ENCODE data around the gene DNAJC28. TPM values are rescaled to one million over a fixed set of nuclear protein-coding genes. Genes with fewer than 3 reads are reported as not detected.

Gene DNAJC28
- total and polyA plus RNA-seq, 2 experiments from 2014 or later: 5.0 to 6.6 TPM

DNA sequence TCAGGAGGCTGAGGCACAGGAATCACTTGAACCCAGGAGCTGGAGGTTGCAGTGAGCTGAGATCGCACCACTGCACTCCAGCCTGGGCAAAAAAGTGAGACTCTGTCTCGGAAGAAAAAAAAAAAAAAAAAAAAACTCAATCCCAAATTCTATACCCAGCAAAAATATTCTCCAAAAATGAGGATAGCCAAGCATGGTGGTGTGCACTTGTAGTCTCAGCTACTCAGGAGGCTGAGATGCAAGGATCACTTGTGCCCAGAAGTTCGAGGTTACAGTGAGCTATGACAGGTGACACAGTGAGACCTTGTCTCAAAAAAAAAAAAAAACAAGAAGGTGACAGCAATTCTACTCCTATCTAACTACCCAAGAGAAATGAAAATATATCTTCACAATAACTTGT lies 18.2 kb downstream of the DNAJC28 start:
- no peaks in the 10 kb centered on the region for H3K36me3 ChIP-seq (ENCODE audit: insufficient read depth)
- H3K27me3 Mint-ChIP-seq (ENCODE audit: insufficient read depth, low read depth, poor library complexity): peaks cover 4% of the 10 kb centered on the region

More for the DNA sequence above, 18.2 kb downstream of the DNAJC28 start:
- TF ChIP-seq, protein P1, sequence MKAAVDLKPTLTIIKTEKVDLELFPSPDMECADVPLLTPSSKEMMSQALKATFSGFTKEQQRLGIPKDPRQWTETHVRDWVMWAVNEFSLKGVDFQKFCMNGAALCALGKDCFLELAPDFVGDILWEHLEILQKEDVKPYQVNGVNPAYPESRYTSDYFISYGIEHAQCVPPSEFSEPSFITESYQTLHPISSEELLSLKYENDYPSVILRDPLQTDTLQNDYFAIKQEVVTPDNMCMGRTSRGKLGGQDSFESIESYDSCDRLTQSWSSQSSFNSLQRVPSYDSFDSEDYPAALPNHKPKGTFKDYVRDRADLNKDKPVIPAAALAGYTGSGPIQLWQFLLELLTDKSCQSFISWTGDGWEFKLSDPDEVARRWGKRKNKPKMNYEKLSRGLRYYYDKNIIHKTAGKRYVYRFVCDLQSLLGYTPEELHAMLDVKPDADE (IDR thresholded peaks at IDR 0.05): no peak
- TF ChIP-seq, protein P2, sequence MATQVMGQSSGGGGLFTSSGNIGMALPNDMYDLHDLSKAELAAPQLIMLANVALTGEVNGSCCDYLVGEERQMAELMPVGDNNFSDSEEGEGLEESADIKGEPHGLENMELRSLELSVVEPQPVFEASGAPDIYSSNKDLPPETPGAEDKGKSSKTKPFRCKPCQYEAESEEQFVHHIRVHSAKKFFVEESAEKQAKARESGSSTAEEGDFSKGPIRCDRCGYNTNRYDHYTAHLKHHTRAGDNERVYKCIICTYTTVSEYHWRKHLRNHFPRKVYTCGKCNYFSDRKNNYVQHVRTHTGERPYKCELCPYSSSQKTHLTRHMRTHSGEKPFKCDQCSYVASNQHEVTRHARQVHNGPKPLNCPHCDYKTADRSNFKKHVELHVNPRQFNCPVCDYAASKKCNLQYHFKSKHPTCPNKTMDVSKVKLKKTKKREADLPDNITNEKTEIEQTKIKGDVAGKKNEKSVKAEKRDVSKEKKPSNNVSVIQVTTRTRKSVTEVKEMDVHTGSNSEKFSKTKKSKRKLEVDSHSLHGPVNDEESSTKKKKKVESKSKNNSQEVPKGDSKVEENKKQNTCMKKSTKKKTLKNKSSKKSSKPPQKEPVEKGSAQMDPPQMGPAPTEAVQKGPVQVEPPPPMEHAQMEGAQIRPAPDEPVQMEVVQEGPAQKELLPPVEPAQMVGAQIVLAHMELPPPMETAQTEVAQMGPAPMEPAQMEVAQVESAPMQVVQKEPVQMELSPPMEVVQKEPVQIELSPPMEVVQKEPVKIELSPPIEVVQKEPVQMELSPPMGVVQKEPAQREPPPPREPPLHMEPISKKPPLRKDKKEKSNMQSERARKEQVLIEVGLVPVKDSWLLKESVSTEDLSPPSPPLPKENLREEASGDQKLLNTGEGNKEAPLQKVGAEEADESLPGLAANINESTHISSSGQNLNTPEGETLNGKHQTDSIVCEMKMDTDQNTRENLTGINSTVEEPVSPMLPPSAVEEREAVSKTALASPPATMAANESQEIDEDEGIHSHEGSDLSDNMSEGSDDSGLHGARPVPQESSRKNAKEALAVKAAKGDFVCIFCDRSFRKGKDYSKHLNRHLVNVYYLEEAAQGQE (IDR thresholded peaks at IDR 0.05; ENCODE audit: unreplicated experiment): no peak
- TF ChIP-seq, protein P3, sequence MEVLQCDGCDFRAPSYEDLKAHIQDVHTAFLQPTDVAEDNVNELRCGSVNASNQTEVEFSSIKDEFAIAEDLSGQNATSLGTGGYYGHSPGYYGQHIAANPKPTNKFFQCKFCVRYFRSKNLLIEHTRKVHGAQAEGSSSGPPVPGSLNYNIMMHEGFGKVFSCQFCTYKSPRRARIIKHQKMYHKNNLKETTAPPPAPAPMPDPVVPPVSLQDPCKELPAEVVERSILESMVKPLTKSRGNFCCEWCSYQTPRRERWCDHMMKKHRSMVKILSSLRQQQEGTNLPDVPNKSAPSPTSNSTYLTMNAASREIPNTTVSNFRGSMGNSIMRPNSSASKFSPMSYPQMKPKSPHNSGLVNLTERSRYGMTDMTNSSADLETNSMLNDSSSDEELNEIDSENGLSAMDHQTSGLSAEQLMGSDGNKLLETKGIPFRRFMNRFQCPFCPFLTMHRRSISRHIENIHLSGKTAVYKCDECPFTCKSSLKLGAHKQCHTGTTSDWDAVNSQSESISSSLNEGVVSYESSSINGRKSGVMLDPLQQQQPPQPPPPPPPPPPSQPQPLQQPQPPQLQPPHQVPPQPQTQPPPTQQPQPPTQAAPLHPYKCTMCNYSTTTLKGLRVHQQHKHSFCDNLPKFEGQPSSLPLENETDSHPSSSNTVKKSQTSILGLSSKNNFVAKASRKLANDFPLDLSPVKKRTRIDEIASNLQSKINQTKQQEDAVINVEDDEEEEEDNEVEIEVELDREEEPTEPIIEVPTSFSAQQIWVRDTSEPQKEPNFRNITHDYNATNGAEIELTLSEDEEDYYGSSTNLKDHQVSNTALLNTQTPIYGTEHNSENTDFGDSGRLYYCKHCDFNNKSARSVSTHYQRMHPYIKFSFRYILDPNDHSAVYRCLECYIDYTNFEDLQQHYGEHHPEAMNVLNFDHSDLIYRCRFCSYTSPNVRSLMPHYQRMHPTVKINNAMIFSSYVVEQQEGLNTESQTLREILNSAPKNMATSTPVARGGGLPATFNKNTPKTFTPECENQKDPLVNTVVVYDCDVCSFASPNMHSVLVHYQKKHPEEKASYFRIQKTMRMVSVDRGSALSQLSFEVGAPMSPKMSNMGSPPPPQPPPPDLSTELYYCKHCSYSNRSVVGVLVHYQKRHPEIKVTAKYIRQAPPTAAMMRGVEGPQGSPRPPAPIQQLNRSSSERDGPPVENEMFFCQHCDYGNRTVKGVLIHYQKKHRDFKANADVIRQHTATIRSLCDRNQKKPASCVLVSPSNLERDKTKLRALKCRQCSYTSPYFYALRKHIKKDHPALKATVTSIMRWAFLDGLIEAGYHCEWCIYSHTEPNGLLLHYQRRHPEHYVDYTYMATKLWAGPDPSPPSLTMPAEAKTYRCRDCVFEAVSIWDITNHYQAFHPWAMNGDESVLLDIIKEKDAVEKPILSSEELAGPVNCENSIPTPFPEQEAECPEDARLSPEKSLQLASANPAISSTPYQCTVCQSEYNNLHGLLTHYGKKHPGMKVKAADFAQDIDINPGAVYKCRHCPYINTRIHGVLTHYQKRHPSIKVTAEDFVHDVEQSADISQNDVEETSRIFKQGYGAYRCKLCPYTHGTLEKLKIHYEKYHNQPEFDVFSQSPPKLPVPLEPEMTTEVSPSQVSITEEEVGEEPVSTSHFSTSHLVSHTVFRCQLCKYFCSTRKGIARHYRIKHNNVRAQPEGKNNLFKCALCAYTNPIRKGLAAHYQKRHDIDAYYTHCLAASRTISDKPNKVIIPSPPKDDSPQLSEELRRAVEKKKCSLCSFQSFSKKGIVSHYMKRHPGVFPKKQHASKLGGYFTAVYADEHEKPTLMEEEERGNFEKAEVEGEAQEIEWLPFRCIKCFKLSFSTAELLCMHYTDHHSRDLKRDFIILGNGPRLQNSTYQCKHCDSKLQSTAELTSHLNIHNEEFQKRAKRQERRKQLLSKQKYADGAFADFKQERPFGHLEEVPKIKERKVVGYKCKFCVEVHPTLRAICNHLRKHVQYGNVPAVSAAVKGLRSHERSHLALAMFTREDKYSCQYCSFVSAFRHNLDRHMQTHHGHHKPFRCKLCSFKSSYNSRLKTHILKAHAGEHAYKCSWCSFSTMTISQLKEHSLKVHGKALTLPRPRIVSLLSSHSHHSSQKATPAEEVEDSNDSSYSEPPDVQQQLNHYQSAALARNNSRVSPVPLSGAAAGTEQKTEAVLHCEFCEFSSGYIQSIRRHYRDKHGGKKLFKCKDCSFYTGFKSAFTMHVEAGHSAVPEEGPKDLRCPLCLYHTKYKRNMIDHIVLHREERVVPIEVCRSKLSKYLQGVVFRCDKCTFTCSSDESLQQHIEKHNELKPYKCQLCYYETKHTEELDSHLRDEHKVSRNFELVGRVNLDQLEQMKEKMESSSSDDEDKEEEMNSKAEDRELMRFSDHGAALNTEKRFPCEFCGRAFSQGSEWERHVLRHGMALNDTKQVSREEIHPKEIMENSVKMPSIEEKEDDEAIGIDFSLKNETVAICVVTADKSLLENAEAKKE (CRISPR knock-in tag; IDR thresholded peaks at IDR 0.05): no peak
- TF ChIP-seq, protein P4, sequence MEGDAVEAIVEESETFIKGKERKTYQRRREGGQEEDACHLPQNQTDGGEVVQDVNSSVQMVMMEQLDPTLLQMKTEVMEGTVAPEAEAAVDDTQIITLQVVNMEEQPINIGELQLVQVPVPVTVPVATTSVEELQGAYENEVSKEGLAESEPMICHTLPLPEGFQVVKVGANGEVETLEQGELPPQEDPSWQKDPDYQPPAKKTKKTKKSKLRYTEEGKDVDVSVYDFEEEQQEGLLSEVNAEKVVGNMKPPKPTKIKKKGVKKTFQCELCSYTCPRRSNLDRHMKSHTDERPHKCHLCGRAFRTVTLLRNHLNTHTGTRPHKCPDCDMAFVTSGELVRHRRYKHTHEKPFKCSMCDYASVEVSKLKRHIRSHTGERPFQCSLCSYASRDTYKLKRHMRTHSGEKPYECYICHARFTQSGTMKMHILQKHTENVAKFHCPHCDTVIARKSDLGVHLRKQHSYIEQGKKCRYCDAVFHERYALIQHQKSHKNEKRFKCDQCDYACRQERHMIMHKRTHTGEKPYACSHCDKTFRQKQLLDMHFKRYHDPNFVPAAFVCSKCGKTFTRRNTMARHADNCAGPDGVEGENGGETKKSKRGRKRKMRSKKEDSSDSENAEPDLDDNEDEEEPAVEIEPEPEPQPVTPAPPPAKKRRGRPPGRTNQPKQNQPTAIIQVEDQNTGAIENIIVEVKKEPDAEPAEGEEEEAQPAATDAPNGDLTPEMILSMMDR (conservative IDR thresholded peaks at IDR 0.05; ENCODE audit: low read depth in 2 of 2): no peak
- no peak for TF ChIP-seq STAT1 (IDR thresholded peaks at IDR 0.05; ENCODE audit: unreplicated experiment)
- TF ChIP-seq EZH2phosphoT487 (IDR thresholded peaks at IDR 0.05; ENCODE audit: unreplicated experiment): no peak
- no peak for TF ChIP-seq JUNB (IDR thresholded peaks at IDR 0.05; ENCODE audit: unreplicated experiment)
- TF ChIP-seq CREB1 (CRISPR knock-in tag; IDR thresholded peaks at IDR 0.05; ENCODE audit: low read depth): no peak
- TF ChIP-seq POLR2AphosphoS5 (IDR thresholded peaks at IDR 0.05; ENCODE audit: low read depth): no peak
- no peak for TF ChIP-seq ZNF114 (CRISPR knock-in tag; IDR thresholded peaks at IDR 0.05)
- no peak for TF ChIP-seq NANOG (IDR thresholded peaks at IDR 0.05; ENCODE audit: borderline replicate concordance)
- no peak for TF ChIP-seq EZH2 (IDR thresholded peaks at IDR 0.05; ENCODE audit: low read depth, unreplicated experiment)
- TF ChIP-seq ZNF331 (CRISPR knock-in tag; IDR thresholded peaks at IDR 0.05; ENCODE audit: low read depth): no peak
- no peak overlapping the region for H3K4me2 ChIP-seq
- H3K4me1 ChIP-seq (ENCODE audit: insufficient read depth): peaks cover 3% of the 10 kb centered on the region; the same call in 1 of the 2 replicates
- ATAC-seq: no peak
- Mint-ChIP-seq H3K4me3 (no peak overlapping the region), H3K9me3 (no peaks in the 10 kb centered on the region), H3K27ac (no peak overlapping the region), H3K36me3 (ENCODE audit: low read depth) (no peaks in the 10 kb centered on the region; the same call in 2 of the 3 replicates), H3K4me1 (peaks cover 2% of the 10 kb centered on the region; the same call in 2 of the 3 replicates)
- no peak overlapping the region for H3K27ac ChIP-seq (ENCODE audit: low read depth)
- H4K20me1 ChIP-seq (replicated peaks; ENCODE audit: insufficient read depth): peaks cover 7% of the 10 kb centered on the region
- no peak for DNase-seq (ENCODE audit: low spot score)
- H3K79me2 ChIP-seq (replicated peaks; ENCODE audit: insufficient read depth): peaks cover 60% of the 10 kb centered on the region
- no peak overlapping the region for H3K4me3 ChIP-seq
- peaks cover 3% of the 10 kb centered on the region; the same call in 1 of the 2 replicates for H3F3A ChIP-seq (replicated peaks; ENCODE audit: low read depth)
- H3K9me2 ChIP-seq (ENCODE audit: insufficient read depth): no peaks in the 10 kb centered on the region
- H2AFZ ChIP-seq: no peak overlapping the region
- no peaks in the 10 kb centered on the region for H3K27me3 ChIP-seq (ENCODE audit: insufficient read depth)
